ENCODE data around the gene NAT16. TPM values are rescaled to one million over a fixed set of nuclear protein-coding genes. Genes with fewer than 3 reads are reported as not detected.

Gene NAT16
- total RNA-seq, 1 donor from 2014 or later = not detected

DNA sequence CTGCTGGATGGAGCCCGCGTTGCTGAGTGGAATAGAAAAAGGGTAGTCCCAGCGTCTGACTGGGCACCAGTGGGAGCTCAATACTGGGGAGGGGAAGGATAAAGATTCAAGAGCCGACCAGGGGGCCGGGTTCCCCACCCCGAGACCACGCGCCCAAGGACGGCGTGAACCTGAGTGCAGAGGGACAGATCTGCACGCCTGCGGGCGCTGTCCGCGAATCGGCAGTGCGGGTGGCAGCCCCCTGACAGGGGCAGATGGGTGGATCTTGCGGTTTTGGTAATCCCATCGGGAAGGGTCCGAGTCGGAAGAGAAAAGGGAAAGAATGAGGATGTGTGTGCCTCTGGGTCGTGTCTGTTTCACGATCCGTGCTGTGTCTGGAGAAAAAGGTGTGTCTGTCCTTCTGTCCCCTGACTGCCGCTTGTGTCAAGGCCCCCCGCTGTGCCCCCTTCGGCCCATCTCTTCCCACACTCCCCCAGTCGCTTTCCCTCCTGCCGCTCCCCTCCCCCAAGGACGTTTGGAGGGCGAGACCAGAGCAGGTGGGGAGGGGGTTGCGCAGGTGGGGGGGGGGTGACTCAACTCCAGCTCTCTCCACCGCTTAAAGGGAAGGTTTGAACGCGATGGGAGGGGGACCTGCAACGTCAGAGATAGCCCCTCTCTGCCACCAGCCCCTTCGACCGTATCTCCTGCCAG lies 14.0 kb downstream of the NAT16 start:
- H3K27me3 ChIP-seq (ENCODE audit: control insufficient read depth, insufficient read depth, low read length) = peaks cover 47% of the 10 kb centered on the region
- H3K4me3 ChIP-seq (ENCODE audit: low read depth, low read length) = peak overlapping the region; percentile 3
- no peak for DNase-seq (ENCODE audit: low read depth)
- H3K36me3 ChIP-seq (ENCODE audit: control insufficient read depth, insufficient read depth, low read length) = no peaks in the 10 kb centered on the region
- TF ChIP-seq, protein P1, sequence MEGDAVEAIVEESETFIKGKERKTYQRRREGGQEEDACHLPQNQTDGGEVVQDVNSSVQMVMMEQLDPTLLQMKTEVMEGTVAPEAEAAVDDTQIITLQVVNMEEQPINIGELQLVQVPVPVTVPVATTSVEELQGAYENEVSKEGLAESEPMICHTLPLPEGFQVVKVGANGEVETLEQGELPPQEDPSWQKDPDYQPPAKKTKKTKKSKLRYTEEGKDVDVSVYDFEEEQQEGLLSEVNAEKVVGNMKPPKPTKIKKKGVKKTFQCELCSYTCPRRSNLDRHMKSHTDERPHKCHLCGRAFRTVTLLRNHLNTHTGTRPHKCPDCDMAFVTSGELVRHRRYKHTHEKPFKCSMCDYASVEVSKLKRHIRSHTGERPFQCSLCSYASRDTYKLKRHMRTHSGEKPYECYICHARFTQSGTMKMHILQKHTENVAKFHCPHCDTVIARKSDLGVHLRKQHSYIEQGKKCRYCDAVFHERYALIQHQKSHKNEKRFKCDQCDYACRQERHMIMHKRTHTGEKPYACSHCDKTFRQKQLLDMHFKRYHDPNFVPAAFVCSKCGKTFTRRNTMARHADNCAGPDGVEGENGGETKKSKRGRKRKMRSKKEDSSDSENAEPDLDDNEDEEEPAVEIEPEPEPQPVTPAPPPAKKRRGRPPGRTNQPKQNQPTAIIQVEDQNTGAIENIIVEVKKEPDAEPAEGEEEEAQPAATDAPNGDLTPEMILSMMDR (IDR thresholded peaks at IDR 0.05; ENCODE audit: insufficient read depth, low read length, poor library complexity, severe bottlenecking) = no peak

GRCh38 chr7:101165075-101165957 lies 14.8 kb downstream of the NAT16 start, which contains the start of gene VGF:
TSS of gene VGF (minus strand) at chr7:101165569. CDS start at chr7:101164843, 726 bp downstream.
- no peak for DNase-seq (ENCODE audit: low read depth)
- peak within 1 kb of the TSS; percentile 44 for H3K4me3 ChIP-seq (ENCODE audit: low read depth, low read length)
- TF ChIP-seq, protein P1 (IDR thresholded peaks at IDR 0.05; ENCODE audit: insufficient read depth, low read length, poor library complexity, severe bottlenecking) = no peak
- no peaks in the 10 kb centered on the region for H3K36me3 ChIP-seq (ENCODE audit: control insufficient read depth, insufficient read depth, low read length)
- H3K27me3 ChIP-seq (ENCODE audit: control insufficient read depth, insufficient read depth, low read length) = peaks cover 40% of the 10 kb centered on the region

- Histone ChIP-seq H3K4me3 (ENCODE audit: low read depth, low read length) (peak overlapping the region; percentile 44), H3K36me3 (ENCODE audit: control insufficient read depth, insufficient read depth, low read length) (peaks cover 2% of the 10 kb centered on the region), H3K27me3 (ENCODE audit: control insufficient read depth, insufficient read depth, low read length) (peaks cover 29% of the 10 kb centered on the region)
- TF ChIP-seq, protein P1 (IDR thresholded peaks at IDR 0.05; ENCODE audit: insufficient read depth, low read length, poor library complexity, severe bottlenecking) = no peak
- DNase-seq (ENCODE audit: low read depth) = no peak
These were observed 15.8 kb downstream of the NAT16 start for GRCh38 chr7:101164071-101164840.

- no peak for DNase-seq (ENCODE audit: low read depth)
- H3K27me3 ChIP-seq (ENCODE audit: control insufficient read depth, insufficient read depth, low read length) = peaks cover 28% of the 10 kb centered on the region
- H3K4me3 ChIP-seq (ENCODE audit: low read depth, low read length) = peak overlapping the region; percentile 44
- TF ChIP-seq, protein P1 (IDR thresholded peaks at IDR 0.05; ENCODE audit: insufficient read depth, low read length, poor library complexity, severe bottlenecking) = no peak
- peaks cover 2% of the 10 kb centered on the region for H3K36me3 ChIP-seq (ENCODE audit: control insufficient read depth, insufficient read depth, low read length)
These were observed 16.6 kb downstream of the NAT16 start for GRCh38 chr7:101163279-101164070.
